Pericardium fibroblast (primary cell): ENCODE measurements around the gene FIP1L1. TPM values are rescaled to one million over a fixed set of nuclear protein-coding genes. Genes with fewer than 3 reads are reported as not detected.

Experiments
- total RNA-seq: library from RNA; depleted of rRNA; stranded (reverse); fragments of >200 nt; gene quantifications from 2 replicates; pipeline ENCODE4 v1.2.3, GENCODE V29; 2015

FIP1L1 gene
- 30.9 and 41.3 TPM in 2 replicates for total RNA-seq

GRCh38 chr4:53377319-53378170 is at the start of gene FIP1L1:
FIP1L1 (plus strand) TSS chr4:53377641; CDS start chr4:53377839, 198 bp downstream.

GRCh38 chr4:53365486-53366300 is 11.7 kb upstream of the FIP1L1 start, which contains the start of gene SCFD2:
SCFD2 (minus strand) TSS chr4:53366061.

Other genes with a start within 250 kb of the FIP1L1 start
- 8.5 and 13.2 TPM in 2 replicates for gene SCFD2, start 11.6 kb upstream of the FIP1L1 start, total RNA-seq
- gene LNX1, start 213.8 kb downstream of the FIP1L1 start, total RNA-seq, result 3.9 and 4.7 TPM in 2 replicates